Measurements from ENCODE around the gene ARHGAP15.
A peak's percentile ranks its signal among the peaks of the same experiment; 100 is the strongest.

ARHGAP15 gene

GRCh38 chr2:143263066-143263625, 133.9 kb downstream of the ARHGAP15 start:
- Mint-ChIP-seq H3K4me1 (ENCODE audit: low read depth) (peaks cover 68% of the 10 kb centered on the region), H3K4me3 (no peak overlapping the region), H3K9me3 (peaks cover 9% of the 10 kb centered on the region), H3K27ac (peak overlapping the region; percentile 94), H3K27me3 (no peaks in the 10 kb centered on the region), H3K36me3 (ENCODE audit: low read depth) (peaks cover 40% of the 10 kb centered on the region)
- no peak for DNase-seq

- Mint-ChIP-seq H3K4me1 (ENCODE audit: low read depth) (peaks cover 60% of the 10 kb centered on the region), H3K27ac (no peak overlapping the region), H3K4me3 (no peak overlapping the region), H3K27me3 (no peaks in the 10 kb centered on the region), H3K36me3 (ENCODE audit: low read depth) (peaks cover 42% of the 10 kb centered on the region), H3K9me3 (peaks cover 9% of the 10 kb centered on the region)
- DNase-seq: no peak
Observed at GRCh38 chr2:143264851-143265250, 135.6 kb downstream of the ARHGAP15 start.

GRCh38 chr2:143279672-143280071, 150.5 kb downstream of the ARHGAP15 start:
- Mint-ChIP-seq H3K27me3 (no peaks in the 10 kb centered on the region), H3K36me3 (ENCODE audit: low read depth) (peaks cover 18% of the 10 kb centered on the region), H3K4me1 (ENCODE audit: low read depth) (peaks cover 75% of the 10 kb centered on the region), H3K4me3 (no peak overlapping the region), H3K9me3 (no peaks in the 10 kb centered on the region), H3K27ac (peak overlapping the region; percentile 69)
- DNase-seq: no peak

GRCh38 chr2:143280097-143280757, 151.0 kb downstream of the ARHGAP15 start:
- Mint-ChIP-seq H3K9me3 (no peaks in the 10 kb centered on the region), H3K4me3 (no peak overlapping the region), H3K36me3 (ENCODE audit: low read depth) (peaks cover 13% of the 10 kb centered on the region), H3K4me1 (ENCODE audit: low read depth) (peaks cover 71% of the 10 kb centered on the region), H3K27me3 (no peaks in the 10 kb centered on the region), H3K27ac (peak overlapping the region; percentile 69)
- DNase-seq: no peak

GRCh38 chr2:143282684-143283083, 153.5 kb downstream of the ARHGAP15 start:
- no peak overlapping the region for H3K4me3 Mint-ChIP-seq
- DNase-seq: no peak
- peaks cover 15% of the 10 kb centered on the region for H3K36me3 Mint-ChIP-seq (ENCODE audit: low read depth)
- H3K9me3 Mint-ChIP-seq: no peaks in the 10 kb centered on the region
- H3K27me3 Mint-ChIP-seq: no peaks in the 10 kb centered on the region
- H3K4me1 Mint-ChIP-seq (ENCODE audit: low read depth): peaks cover 56% of the 10 kb centered on the region
- H3K27ac Mint-ChIP-seq: no peak overlapping the region

- Mint-ChIP-seq H3K9me3 (no peaks in the 10 kb centered on the region), H3K27me3 (no peaks in the 10 kb centered on the region), H3K4me3 (no peak overlapping the region), H3K4me1 (ENCODE audit: low read depth) (peaks cover 55% of the 10 kb centered on the region), H3K27ac (peak overlapping the region; percentile 6), H3K36me3 (ENCODE audit: low read depth) (peaks cover 16% of the 10 kb centered on the region)
- DNase-seq: no peak
Observed at GRCh38 chr2:143284087-143284675, 155.0 kb downstream of the ARHGAP15 start.

- peaks cover 16% of the 10 kb centered on the region for H3K36me3 Mint-ChIP-seq (ENCODE audit: low read depth)
- no peak for DNase-seq
- no peaks in the 10 kb centered on the region for H3K9me3 Mint-ChIP-seq
- no peak overlapping the region for H3K27ac Mint-ChIP-seq
- H3K4me1 Mint-ChIP-seq (ENCODE audit: low read depth): peaks cover 38% of the 10 kb centered on the region
- H3K27me3 Mint-ChIP-seq: no peaks in the 10 kb centered on the region
- no peak overlapping the region for H3K4me3 Mint-ChIP-seq
Observed at GRCh38 chr2:143289025-143289424, 159.8 kb downstream of the ARHGAP15 start.

GRCh38 chr2:143290221-143290620, 161.0 kb downstream of the ARHGAP15 start:
- no peak overlapping the region for H3K4me3 Mint-ChIP-seq
- no peak for DNase-seq
- peaks cover 20% of the 10 kb centered on the region for H3K36me3 Mint-ChIP-seq (ENCODE audit: low read depth)
- H3K27ac Mint-ChIP-seq: no peak overlapping the region
- H3K9me3 Mint-ChIP-seq: no peaks in the 10 kb centered on the region
- H3K27me3 Mint-ChIP-seq: no peaks in the 10 kb centered on the region
- H3K4me1 Mint-ChIP-seq (ENCODE audit: low read depth): peaks cover 43% of the 10 kb centered on the region

GRCh38 chr2:143294068-143294467, 164.8 kb downstream of the ARHGAP15 start:
- no peak overlapping the region for H3K4me3 Mint-ChIP-seq
- H3K36me3 Mint-ChIP-seq (ENCODE audit: low read depth): peaks cover 20% of the 10 kb centered on the region
- H3K4me1 Mint-ChIP-seq (ENCODE audit: low read depth): peaks cover 51% of the 10 kb centered on the region
- no peak overlapping the region for H3K27ac Mint-ChIP-seq
- no peaks in the 10 kb centered on the region for H3K9me3 Mint-ChIP-seq
- no peak for DNase-seq
- no peaks in the 10 kb centered on the region for H3K27me3 Mint-ChIP-seq

GRCh38 chr2:143296089-143296488, 166.9 kb downstream of the ARHGAP15 start:
- no peaks in the 10 kb centered on the region for H3K9me3 Mint-ChIP-seq
- H3K27ac Mint-ChIP-seq: no peak overlapping the region
- H3K4me1 Mint-ChIP-seq (ENCODE audit: low read depth): peaks cover 51% of the 10 kb centered on the region
- H3K36me3 Mint-ChIP-seq (ENCODE audit: low read depth): peaks cover 23% of the 10 kb centered on the region
- H3K4me3 Mint-ChIP-seq: no peak overlapping the region
- DNase-seq: no peak
- H3K27me3 Mint-ChIP-seq: no peaks in the 10 kb centered on the region

GRCh38 chr2:143297182-143297581, 168.0 kb downstream of the ARHGAP15 start:
- H3K27ac Mint-ChIP-seq: no peak overlapping the region
- DNase-seq: no peak
- H3K4me3 Mint-ChIP-seq: no peak overlapping the region
- no peaks in the 10 kb centered on the region for H3K27me3 Mint-ChIP-seq
- no peaks in the 10 kb centered on the region for H3K9me3 Mint-ChIP-seq
- H3K36me3 Mint-ChIP-seq (ENCODE audit: low read depth): peaks cover 23% of the 10 kb centered on the region
- peaks cover 48% of the 10 kb centered on the region for H3K4me1 Mint-ChIP-seq (ENCODE audit: low read depth)

GRCh38 chr2:143300536-143300935, 171.3 kb downstream of the ARHGAP15 start:
- Mint-ChIP-seq H3K36me3 (ENCODE audit: low read depth) (peaks cover 34% of the 10 kb centered on the region), H3K4me3 (no peak overlapping the region), H3K4me1 (ENCODE audit: low read depth) (peaks cover 41% of the 10 kb centered on the region), H3K27me3 (no peaks in the 10 kb centered on the region), H3K9me3 (peaks cover 2% of the 10 kb centered on the region), H3K27ac (no peak overlapping the region)
- DNase-seq: no peak

- Mint-ChIP-seq H3K9me3 (no peaks in the 10 kb centered on the region), H3K4me1 (ENCODE audit: low read depth) (peaks cover 45% of the 10 kb centered on the region), H3K36me3 (ENCODE audit: low read depth) (peaks cover 2% of the 10 kb centered on the region), H3K27me3 (no peaks in the 10 kb centered on the region), H3K27ac (no peak overlapping the region), H3K4me3 (no peak overlapping the region)
- no peak for DNase-seq
Observed at GRCh38 chr2:143311426-143311825, 182.2 kb downstream of the ARHGAP15 start.

- Mint-ChIP-seq H3K9me3 (no peaks in the 10 kb centered on the region), H3K4me3 (no peak overlapping the region), H3K36me3 (ENCODE audit: low read depth) (peaks cover 6% of the 10 kb centered on the region), H3K27ac (no peak overlapping the region), H3K4me1 (ENCODE audit: low read depth) (peaks cover 45% of the 10 kb centered on the region), H3K27me3 (no peaks in the 10 kb centered on the region)
- no peak for DNase-seq
Observed at GRCh38 chr2:143312441-143312840, 183.2 kb downstream of the ARHGAP15 start.

- Mint-ChIP-seq H3K9me3 (no peaks in the 10 kb centered on the region), H3K4me3 (no peak overlapping the region), H3K4me1 (ENCODE audit: low read depth) (peaks cover 45% of the 10 kb centered on the region), H3K36me3 (ENCODE audit: low read depth) (peaks cover 17% of the 10 kb centered on the region), H3K27ac (no peak overlapping the region), H3K27me3 (no peaks in the 10 kb centered on the region)
- DNase-seq: no peak
Observed at GRCh38 chr2:143313861-143314260, 184.6 kb downstream of the ARHGAP15 start.
